A549 (cell line): ENCODE measurements around the gene KLHL30.

Experiments used
- EP300 ChIP-seq, 2 experiments: fragments of >200 bp; sonication (Bioruptor Twin); formaldehyde crosslinking; IDR thresholded peaks; 2 replicates in 1 of 2; 3 replicates in 1 of 2; pipeline ENCODE4 v1.6.1; 2016 to 2017
- MAZ ChIP-seq: fragments of 150-350 bp; IDR thresholded peaks from 2 replicates; pipeline ENCODE4 v1.6.1; 2014; ENCODE audit warnings: antibody characterized with exemption, low read depth, low read length, borderline replicate concordance
- MYC ChIP-seq: IDR thresholded peaks from 2 replicates; pipeline ENCODE4 v1.6.1; 2012; ENCODE audit warnings: mild to moderate bottlenecking, inconsistent platforms, low read length, improper control_type of control experiment, borderline replicate concordance
- POLR2A ChIP-seq: IDR thresholded peaks from 2 replicates; pipeline ENCODE4 v1.6.1; 2012; ENCODE audit warnings: mild to moderate bottlenecking, low read length
- POLR2AphosphoS2 ChIP-seq: conservative IDR thresholded peaks from 2 replicates; pipeline ENCODE4 v1.6.1; 2012; ENCODE audit warnings: low read length, improper control_type of control experiment, inconsistent platforms
- RFX5 ChIP-seq: fragments of 450-650 bp; IDR thresholded peaks from 2 replicates; pipeline ENCODE4 v1.7.1; 2014; ENCODE audit warnings: antibody characterized with exemption, mild to moderate bottlenecking, moderate library complexity
- SMC3 ChIP-seq: fragments of >200 bp; sonication (Bioruptor Twin); formaldehyde crosslinking; IDR thresholded peaks from 3 replicates; pipeline ENCODE4 v1.6.1; 2018; ENCODE audit warnings: inconsistent platforms
- TF ChIP-seq, protein P1 (sequence below): fragments of >200 bp; sonication (Bioruptor Twin); formaldehyde crosslinking; IDR thresholded peaks from 3 replicates; pipeline ENCODE4 v1.5.1; 2016
- TF ChIP-seq, protein P2 (sequence below): fragments of 200-600 bp; sonication (generic); IDR thresholded peaks from 2 replicates; pipeline ENCODE4 v1.6.1; 2016; ENCODE audit warnings: antibody characterized with exemption, mild to moderate bottlenecking, moderate library complexity
- TF ChIP-seq, protein P3 (sequence below): fragments of >200 bp; sonication (Bioruptor Twin); formaldehyde crosslinking; IDR thresholded peaks from 3 replicates; pipeline ENCODE4 v1.6.1; 2016

DNA sequence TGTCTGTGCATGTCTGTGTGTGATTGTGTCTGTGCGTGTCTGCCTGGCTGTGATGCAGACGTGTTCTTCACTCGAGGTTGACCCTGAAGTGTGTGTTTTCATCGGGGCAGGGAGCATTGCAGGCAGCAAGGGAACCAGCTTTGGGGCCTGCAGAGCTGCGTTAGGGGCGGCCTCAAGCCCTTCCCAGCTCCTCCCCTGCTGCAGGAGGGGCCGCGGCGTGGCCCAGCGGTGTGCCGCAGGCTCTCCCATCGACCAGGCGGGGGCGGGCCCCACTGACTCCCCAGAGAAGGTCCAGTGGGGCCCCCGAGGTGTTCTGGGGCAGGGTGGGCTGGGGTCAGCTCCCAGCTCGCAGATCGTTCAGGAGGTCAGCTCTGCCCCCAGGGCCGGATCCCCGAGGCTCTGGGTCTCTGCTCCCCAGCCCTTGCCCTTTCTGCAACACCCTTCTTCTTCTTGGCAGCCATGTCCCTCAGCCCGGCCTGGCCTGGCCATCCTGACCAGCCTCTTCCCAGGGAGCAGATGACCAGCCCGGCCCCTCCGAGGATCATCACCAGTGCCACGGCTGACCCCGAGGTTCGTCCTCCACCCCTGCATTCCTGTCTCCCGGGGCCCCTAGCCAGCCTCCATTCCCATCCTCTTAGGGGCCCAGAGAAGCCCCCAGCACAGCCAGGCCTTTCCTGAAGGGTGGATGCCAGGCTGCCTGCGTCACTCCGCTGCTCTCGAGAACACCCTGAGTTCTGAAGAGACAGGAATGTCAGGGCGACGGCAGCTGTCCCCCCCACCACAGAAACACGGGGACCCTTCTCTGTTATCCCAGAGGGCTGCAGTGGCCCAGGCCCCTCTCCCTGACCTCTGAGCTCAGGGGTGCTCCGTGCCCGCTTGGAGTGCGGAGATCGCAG lies 11.1 kb upstream of the KLHL30 start:
- TF ChIP-seq, protein P1, sequence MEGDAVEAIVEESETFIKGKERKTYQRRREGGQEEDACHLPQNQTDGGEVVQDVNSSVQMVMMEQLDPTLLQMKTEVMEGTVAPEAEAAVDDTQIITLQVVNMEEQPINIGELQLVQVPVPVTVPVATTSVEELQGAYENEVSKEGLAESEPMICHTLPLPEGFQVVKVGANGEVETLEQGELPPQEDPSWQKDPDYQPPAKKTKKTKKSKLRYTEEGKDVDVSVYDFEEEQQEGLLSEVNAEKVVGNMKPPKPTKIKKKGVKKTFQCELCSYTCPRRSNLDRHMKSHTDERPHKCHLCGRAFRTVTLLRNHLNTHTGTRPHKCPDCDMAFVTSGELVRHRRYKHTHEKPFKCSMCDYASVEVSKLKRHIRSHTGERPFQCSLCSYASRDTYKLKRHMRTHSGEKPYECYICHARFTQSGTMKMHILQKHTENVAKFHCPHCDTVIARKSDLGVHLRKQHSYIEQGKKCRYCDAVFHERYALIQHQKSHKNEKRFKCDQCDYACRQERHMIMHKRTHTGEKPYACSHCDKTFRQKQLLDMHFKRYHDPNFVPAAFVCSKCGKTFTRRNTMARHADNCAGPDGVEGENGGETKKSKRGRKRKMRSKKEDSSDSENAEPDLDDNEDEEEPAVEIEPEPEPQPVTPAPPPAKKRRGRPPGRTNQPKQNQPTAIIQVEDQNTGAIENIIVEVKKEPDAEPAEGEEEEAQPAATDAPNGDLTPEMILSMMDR = no peak
- TF ChIP-seq SMC3 (no peak), EP300 (IDR thresholded peaks at IDR 0.05) (no peak), MAZ (no peak), RFX5 (no peak), POLR2A (no peak), POLR2AphosphoS2 (no peak), MYC (no peak)
- TF ChIP-seq, protein P2, sequence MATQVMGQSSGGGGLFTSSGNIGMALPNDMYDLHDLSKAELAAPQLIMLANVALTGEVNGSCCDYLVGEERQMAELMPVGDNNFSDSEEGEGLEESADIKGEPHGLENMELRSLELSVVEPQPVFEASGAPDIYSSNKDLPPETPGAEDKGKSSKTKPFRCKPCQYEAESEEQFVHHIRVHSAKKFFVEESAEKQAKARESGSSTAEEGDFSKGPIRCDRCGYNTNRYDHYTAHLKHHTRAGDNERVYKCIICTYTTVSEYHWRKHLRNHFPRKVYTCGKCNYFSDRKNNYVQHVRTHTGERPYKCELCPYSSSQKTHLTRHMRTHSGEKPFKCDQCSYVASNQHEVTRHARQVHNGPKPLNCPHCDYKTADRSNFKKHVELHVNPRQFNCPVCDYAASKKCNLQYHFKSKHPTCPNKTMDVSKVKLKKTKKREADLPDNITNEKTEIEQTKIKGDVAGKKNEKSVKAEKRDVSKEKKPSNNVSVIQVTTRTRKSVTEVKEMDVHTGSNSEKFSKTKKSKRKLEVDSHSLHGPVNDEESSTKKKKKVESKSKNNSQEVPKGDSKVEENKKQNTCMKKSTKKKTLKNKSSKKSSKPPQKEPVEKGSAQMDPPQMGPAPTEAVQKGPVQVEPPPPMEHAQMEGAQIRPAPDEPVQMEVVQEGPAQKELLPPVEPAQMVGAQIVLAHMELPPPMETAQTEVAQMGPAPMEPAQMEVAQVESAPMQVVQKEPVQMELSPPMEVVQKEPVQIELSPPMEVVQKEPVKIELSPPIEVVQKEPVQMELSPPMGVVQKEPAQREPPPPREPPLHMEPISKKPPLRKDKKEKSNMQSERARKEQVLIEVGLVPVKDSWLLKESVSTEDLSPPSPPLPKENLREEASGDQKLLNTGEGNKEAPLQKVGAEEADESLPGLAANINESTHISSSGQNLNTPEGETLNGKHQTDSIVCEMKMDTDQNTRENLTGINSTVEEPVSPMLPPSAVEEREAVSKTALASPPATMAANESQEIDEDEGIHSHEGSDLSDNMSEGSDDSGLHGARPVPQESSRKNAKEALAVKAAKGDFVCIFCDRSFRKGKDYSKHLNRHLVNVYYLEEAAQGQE = no peak
- TF ChIP-seq, protein P3, sequence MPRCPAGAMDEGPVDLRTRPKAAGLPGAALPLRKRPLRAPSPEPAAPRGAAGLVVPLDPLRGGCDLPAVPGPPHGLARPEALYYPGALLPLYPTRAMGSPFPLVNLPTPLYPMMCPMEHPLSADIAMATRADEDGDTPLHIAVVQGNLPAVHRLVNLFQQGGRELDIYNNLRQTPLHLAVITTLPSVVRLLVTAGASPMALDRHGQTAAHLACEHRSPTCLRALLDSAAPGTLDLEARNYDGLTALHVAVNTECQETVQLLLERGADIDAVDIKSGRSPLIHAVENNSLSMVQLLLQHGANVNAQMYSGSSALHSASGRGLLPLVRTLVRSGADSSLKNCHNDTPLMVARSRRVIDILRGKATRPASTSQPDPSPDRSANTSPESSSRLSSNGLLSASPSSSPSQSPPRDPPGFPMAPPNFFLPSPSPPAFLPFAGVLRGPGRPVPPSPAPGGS = no peak
